ELR (cell line): ENCODE measurements around the gene GPS1.
"Not testable (repeated sequence)": the region's sequence is repeated elsewhere in the genome, so short reads cannot be mapped to it uniquely, and the experiment has no call there.

Experiments
- DNase-seq: peaks from one replicate; pipeline ENCODE4 v3.0.0-alpha.2; 2015; ENCODE audit warnings: low read depth

GPS1 gene

DNA sequence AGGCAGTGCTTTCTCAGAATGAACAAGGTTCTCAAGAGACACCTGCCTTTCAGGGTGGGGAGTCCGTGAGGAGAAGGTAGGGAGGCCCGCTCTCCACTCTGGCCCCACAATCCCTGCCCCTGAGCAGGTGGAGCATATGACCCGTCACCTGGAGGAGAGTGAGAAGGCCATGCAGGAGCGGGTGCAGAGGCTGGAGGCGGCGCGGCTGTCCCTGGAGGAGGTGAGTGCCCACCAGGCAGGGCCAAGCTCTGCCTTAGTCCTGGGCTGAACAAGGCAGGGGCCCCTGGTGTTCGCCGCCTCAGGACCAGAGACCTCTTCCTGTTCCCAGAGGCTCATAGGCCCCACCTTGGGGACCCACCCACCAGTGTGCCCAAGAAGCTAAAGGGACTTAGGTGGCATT, 22.7 kb upstream of the GPS1 start:
- no peak for DNase-seq

- DNase-seq: no peak
Measured at GRCh38 chr17:82029391-82029790, 22.3 kb upstream of the GPS1 start.

- no peak for DNase-seq
Measured at GRCh38 chr17:82029990-82030469, 21.7 kb upstream of the GPS1 start.

DNA sequence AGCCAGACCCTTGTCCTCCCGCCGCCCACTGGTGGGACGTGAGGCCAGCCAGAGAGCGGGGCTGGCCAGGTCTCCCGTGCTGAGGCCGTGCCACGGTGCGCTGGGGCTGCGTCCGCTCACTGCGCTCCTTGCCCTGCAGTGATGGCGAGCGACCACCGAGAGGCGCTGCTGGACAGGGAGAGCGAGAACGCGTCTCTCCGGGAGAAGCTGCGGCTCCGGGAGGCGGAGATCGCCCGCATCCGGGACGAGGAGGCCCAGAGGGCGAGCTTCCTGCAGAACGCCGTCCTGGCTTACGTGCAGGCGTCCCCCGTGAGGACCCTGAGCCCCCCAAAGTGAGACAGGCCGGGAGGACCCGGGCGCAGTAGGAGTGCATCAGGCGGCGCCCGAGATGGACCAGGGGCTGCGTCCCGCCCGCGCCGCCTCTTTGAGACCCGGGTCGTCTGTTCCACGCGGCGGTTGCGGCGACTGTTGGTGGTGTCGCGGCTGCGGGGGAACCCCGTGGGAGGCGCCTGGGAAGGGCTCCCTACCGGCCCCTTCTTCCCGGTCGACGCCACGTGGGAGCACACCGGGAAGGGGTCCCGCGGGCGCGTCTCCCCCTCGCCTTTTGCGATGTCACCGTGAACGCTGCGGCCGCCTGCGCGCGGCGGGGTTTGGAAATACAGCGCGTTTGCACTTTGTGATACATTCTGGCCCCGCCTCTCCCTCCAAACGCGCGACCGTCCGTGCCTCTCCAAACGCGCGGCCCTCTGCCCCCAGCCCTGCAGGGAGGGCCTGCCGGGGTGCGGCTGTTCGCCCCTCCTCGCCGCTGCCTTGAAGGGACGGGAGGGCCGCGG, 21.0 kb upstream of the GPS1 start:
- peak; percentile 92 for DNase-seq

- DNase-seq: peak; percentile 66
Measured at GRCh38 chr17:82031303-82031884, 20.3 kb upstream of the GPS1 start, which contains the start of gene RAC3. Gene RAC3 (plus strand): TSS chr17:82031678. CDS start chr17:82031762, 84 bp downstream.

DNA sequence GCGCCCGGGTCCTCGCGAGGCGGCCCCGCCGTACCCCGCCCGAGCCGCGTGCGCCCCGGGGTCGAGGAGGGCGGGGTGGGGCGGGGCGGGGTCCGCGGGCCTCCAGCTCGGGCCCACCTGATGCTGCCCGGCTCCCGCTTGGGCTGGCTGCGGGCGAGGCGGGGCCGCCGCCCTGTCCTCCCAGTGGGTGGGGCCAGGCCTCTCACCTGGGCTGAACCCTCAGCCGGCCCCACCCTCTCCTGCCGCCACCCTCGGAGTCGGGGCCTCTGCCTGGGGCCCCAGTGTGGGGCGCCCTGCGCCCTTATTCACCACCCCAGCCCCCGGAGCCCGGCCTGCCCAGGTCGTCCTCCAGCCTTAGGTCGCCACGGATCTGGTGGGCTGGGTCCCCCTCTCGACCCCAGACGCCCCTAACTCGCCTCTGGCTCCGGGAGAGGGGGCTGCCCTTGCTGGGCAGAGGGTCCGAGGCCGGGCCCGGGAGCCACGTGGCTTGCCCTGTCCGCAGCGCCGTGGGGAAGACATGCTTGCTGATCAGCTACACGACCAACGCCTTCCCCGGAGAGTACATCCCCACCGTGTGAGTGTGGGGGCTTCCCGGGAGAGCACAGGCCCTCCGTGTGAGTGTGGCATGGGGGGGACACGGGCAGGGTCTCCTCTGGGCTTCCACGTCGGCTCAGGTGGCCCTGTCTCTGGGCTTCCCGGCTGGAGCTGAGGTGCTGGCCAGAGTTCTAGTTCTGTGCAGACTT, 19.6 kb upstream of the GPS1 start:
- DNase-seq: no peak

DNA sequence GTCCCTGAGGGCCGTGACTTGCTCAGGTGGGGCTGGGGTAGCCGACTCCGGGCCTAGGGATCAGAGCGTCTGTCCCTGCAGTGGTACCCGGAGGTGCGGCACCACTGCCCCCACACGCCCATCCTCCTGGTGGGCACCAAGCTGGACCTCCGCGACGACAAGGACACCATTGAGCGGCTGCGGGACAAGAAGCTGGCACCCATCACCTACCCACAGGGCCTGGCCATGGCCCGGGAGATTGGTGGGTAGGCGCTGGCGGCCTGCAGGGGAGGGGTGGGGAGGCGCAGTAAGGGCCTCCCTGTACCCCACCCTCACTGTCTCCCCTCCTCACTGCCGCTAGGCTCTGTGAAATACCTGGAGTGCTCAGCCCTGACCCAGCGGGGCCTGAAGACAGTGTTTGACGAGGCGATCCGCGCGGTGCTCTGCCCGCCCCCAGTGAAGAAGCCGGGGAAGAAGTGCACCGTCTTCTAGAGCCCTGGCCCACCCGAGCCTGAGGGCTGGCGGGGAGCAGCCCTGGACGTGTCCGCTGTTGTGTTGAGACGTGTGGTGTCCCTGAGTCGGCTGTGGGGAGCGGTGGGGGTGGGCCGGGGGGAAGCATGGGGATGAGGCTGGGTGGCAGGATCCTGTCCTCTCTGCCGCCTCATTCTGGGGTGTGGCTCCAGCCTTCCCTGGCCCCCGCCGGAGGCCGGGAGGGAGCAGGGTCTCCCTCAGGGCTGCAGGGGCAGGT, 18.2 kb upstream of the GPS1 start:
- no peak for DNase-seq

- DNase-seq: no peak
Measured at GRCh38 chr17:82034371-82035011, 17.2 kb upstream of the GPS1 start.

DNA sequence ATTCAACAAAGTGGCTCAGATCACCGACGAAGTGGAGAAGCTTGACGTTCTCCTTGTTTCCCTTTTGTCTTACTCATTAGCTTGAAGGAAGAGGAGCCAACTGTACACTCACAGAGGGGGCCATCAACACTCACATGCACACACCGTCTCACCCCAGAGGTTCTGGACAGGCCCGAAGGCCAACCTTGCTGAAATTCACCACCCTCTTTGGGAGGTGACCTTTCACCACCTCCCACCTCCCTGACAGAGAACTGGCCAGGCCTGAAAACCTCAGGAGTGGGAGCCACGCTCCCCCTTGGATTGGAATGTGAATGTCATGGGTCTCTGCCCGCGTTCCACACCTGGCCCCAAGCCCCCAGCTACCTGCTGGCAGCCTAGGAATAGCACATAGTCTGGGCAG, 16.2 kb upstream of the GPS1 start:
- DNase-seq: no peak

- DNase-seq: no peak
Measured at GRCh38 chr17:82035956-82036633, 15.6 kb upstream of the GPS1 start.

GRCh38 chr17:82036634-82037091, 15.0 kb upstream of the GPS1 start:
- DNase-seq: no peak

DNA sequence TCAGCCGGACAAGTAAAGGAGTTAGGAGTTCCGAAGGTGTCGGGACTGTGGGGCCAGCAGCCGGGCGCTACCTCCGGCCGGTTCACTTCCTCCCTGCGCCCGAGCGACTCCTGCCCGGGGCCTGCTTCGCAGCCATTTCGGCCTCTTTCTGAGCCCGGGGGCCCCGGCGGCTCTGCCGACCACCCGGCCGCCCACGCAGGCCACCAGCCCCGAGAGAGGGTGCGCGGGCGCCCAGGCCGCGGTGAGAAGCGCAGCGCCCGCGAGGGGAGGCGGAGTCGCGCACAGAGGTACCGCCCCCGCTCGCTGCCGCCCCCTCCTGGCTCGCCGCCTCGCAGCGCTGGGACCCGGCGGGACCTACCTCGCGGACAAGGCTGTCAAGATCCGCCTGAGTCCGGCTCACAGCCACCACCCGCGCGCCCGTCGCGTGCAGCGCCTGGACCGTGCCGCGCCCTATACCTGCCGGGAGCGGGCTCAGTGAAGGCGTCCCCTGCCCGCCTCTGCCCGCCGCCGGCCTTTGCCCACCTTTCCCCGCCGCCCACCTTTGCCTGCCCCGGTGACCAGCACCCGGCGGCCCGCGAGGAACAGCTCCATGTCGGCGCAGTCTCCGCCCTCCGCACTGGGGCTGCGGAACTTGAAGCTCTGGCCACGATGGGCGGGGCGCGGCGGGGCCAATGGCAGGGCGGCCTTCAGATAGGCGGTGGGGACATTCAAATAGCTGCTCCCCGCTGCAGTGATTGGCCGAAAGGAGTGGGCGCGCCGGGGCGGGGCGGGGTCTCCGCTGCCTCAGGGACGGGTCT, 14.4 kb upstream of the GPS1 start, which contains the start of gene DCXR:
Gene DCXR, minus strand, starts transcription at position 606 of the 797 bp plus-strand sequence. Its CDS starts 15 bp downstream, at position 591.
- DNase-seq: peak; percentile 98

GRCh38 chr17:82037889-82038195, 13.9 kb upstream of the GPS1 start:
- no peak for DNase-seq

DNA sequence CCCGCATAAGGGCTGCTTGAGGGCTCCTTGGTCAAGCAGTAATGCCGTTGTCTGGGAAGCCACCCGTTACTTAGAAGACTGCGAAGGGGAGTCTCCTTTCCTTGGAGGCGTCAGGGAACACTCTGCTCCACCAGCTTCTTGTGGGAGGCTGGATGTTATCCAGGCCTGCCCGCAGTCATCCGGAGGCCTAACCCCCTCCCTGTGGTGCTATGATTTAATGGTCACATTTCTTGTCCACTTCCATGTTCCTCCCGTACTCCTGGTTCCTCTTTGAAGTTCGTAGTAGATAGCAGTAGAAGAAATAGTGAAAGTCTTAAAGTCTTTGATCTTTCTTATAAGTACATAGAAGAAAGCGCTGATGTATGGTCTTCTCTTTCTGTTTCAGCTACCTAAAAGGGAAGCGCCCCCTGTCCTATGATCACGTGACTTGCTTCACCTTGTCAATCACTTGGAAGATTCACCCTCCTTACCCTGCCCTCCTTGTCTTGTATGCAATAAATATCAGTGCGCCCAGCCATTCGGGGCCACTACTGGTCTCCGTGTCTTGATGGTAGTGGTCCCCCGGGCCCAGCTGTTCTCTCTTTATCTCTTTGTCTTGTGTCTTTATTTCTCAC, 12.8 kb upstream of the GPS1 start:
- DNase-seq: not testable (repeated sequence)

DNA sequence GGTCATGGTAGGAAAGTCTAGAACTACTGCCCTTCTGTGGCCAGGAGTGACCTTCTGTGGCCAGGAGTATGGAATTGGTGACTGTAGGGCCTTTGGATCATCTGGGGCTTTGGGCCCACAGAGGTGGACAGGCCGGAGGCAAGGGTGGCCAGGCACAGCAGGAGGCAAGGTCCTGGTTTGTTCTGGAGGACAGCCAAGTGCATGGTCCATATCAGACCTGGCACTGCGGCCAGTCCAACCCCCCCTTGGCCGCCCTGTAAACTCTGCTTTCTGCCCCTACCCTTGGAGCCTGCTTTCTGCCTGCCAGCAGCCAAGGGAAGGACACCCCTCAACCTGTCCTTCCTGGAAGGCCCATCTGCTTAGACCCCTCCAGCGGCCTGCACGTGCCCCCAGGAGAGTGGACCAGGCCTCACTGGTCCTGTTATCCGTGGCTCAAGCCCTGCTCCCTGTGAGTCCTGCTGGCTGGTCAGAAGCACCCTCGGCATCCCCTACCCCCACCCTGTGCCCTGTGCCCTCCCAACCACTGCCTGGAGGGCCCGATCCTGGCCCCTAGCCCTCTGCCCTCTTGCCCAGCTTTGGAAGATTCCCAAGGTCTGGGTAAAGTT, 11.9 kb upstream of the GPS1 start:
- DNase-seq: no peak

GRCh38 chr17:82041144-82041814, 10.4 kb upstream of the GPS1 start:
- peak; percentile 73 for DNase-seq

- no peak for DNase-seq
Measured at GRCh38 chr17:82042649-82043048, 9.0 kb upstream of the GPS1 start.

DNA sequence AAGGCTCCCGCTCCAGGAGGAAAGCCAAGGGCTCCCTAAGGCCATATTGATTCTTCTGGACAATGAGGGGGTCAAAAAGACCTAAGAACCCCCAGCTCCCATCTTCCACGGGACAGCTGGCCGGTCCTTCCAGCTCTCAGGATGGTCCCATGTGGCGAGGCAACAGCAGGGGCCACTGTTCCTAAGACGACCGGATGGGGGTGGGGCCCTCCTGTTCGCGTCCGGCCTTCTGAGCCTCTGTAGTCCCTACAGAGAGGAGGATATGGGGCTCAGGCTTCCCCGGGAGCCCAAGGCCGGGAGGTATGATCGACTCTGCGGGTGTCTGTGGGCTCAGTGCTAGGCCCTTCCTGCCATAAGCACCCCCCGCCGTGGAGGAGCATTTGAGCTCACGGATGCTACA, 8.2 kb upstream of the GPS1 start:
- DNase-seq: no peak
